Transverse colon (tissue), 4 donors: ENCODE data around the gene JUN. TPM values are rescaled to one million over a fixed set of nuclear protein-coding genes. Genes with fewer than 3 reads are reported as not detected.

ENCODE experiments used
- DNase-seq: peaks from one replicate; pipeline ENCODE4 v3.0.0-alpha.2; 2019
- H3K27ac ChIP-seq, 4 donors: fragments of 200-600 bp; sonication (generic); 2 replicates each; pipeline ENCODE4 v1.5.1; 2016 to 2018; ENCODE audit warnings: inconsistent platforms in 4 of 4
- H3K27me3 ChIP-seq: fragments of 200-600 bp; sonication (generic); 2 replicates; pipeline ENCODE4 v1.5.1; 2017; ENCODE audit warnings: inconsistent platforms
- H3K36me3 ChIP-seq, 4 donors: fragments of 200-600 bp; sonication (generic); 2 replicates each; pipeline ENCODE4 v1.5.1; 2017 to 2019; ENCODE audit warnings: inconsistent platforms in 4 of 4
- H3K4me1 ChIP-seq, 4 donors: fragments of 200-600 bp; sonication (generic); 2 replicates each; pipeline ENCODE4 v1.5.1; 2017 to 2020; ENCODE audit warnings: inconsistent platforms in 4 of 4
- H3K4me3 ChIP-seq, 4 donors: fragments of 200-600 bp; sonication (generic); 1 replicate in 1 of 4; 2 replicates in 3 of 4; pipeline versions ENCODE4 v1.5.1 to v1.6.1; 2017 to 2019; ENCODE audit warnings: inconsistent platforms in 4 of 4
- H3K9me3 ChIP-seq, 2 donors: fragments of 200-600 bp; sonication (generic); 2 replicates each; pipeline ENCODE4 v1.5.1; 2017 to 2019; ENCODE audit warnings: inconsistent platforms in 2 of 2
- CTCF ChIP-seq, 5 experiments: fragments of 200-600 bp in 3 of 5; fragments of 450-650 bp in 2 of 5; sonication (generic) in 3 of 5; IDR thresholded peaks; 1 replicate in 2 of 5; 2 replicates in 3 of 5; pipeline ENCODE4 v1.5.1; 2016 to 2017; ENCODE audit warnings: antibody characterized with exemption in 5 of 5, inconsistent platforms in 3 of 5, mild to moderate bottlenecking in 2 of 5, moderate library complexity in 1 of 5
- EP300 ChIP-seq: sonication (generic); formaldehyde crosslinking; IDR thresholded peaks from one replicate; pipeline ENCODE4 v1.6.1; 2017; ENCODE audit warnings: antibody characterized with exemption, low read depth
- POLR2A ChIP-seq: fragments of 450-650 bp; IDR thresholded peaks from one replicate; pipeline ENCODE4 v1.6.1; 2016; ENCODE audit warnings: antibody characterized with exemption, mild to moderate bottlenecking, moderate library complexity
- POLR2AphosphoS5 ChIP-seq, 3 donors: sonication (generic); formaldehyde crosslinking; IDR thresholded peaks; one replicate each; pipeline ENCODE4 v1.6.1; 2016; ENCODE audit warnings: antibody characterized with exemption in 3 of 3
- WGBS, 2 donors: methylation state at CpG; one replicate each; pipeline ENCODE4 v1.1.5; 2018; ENCODE audit warnings: low coverage in 1 of 2; 5-methylcytosine and 5-hydroxymethylcytosine counted together
- in situ Hi-C, 4 donors: fragments of 200-750 bp; cut with MboI; loops; one replicate each; pipeline versions ENCODE4 v1.15.0 to v1.15.1; 2017; ENCODE audit warnings: low sequenced_read_pairs in 3 of 4, low pct_ligation_motif_present in 1 of 4, low pct_unique_long_range_greater_than_20kb in 1 of 4
- intact Hi-C: fragments of 100-400 bp; cut with DNase I; formaldehyde crosslinking; loops from one replicate; pipeline ENCODE4 v1.15.1; 2023; ENCODE audit warnings: low total_unique reads
- total RNA-seq, 4 donors: library from RNA; depleted of rRNA; stranded (reverse); fragments of >200 nt; gene quantifications; one replicate each; pipeline ENCODE4 v1.1.0, GENCODE V29; 2016

Gene JUN
- total RNA-seq, 4 donors from 2014 or later, result 315 to 440 (median 376) TPM

DNA sequence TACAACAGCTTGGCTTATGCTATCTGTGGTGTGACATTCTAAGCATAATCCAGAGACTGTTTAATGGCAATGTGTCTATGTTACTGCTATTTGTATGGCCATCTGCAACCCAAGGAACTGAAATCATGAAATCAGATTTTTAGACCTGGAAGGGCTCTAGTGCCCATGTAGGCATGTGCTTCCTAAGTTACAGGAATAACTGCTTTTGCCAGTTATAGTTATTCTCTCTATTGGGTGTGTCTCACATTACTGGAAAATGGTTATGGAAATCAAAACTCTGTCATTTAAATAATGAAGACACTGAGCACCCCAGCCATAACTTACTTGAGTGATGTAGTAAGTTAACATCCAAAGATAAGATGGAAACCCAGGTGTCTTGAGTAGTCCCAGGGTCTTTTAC is 12.6 kb upstream of the JUN start:
- Histone ChIP-seq H3K36me3 (no peaks in the 10 kb centered on the region), H3K27me3 (no peaks in the 10 kb centered on the region), H3K27ac (no peak overlapping the region), H3K4me3 (no peak overlapping the region), H3K9me3 (no peaks in the 10 kb centered on the region), H3K4me1 (no peaks in the 10 kb centered on the region)
- no peak for DNase-seq
- intact Hi-C loops, result no loop called here
- no peak for TF ChIP-seq POLR2AphosphoS5 (IDR thresholded peaks at IDR 0.05)
- TF ChIP-seq CTCF (IDR thresholded peaks at IDR 0.05), result no peak
- no peak for TF ChIP-seq EP300
- no peak for TF ChIP-seq POLR2A
- in situ Hi-C loops, result loop anchor here in 3 of 4 donors (25.0 kb wide), 3 partner anchors 266 to 516 kb away; partner anchors contain the start of gene FGGY (in 1 of the 3)

GRCh38 chr1:58794585-58794984 is 10.7 kb upstream of the JUN start:
- no peak for TF ChIP-seq EP300
- no peak for TF ChIP-seq CTCF (IDR thresholded peaks at IDR 0.05)
- TF ChIP-seq POLR2AphosphoS5 (IDR thresholded peaks at IDR 0.05), result no peak
- TF ChIP-seq POLR2A, result no peak
- H3K36me3 ChIP-seq, result no peaks in the 10 kb centered on the region
- intact Hi-C loops, result no loop called here
- H3K27ac ChIP-seq, result no peak overlapping the region
- no peak overlapping the region for H3K4me3 ChIP-seq
- WGBS, 2 donors, result 81 to 83% methylated on average over 1 to 3 of the region's 3 CpGs
- no peak for DNase-seq
- no peaks in the 10 kb centered on the region for H3K9me3 ChIP-seq
- no peaks in the 10 kb centered on the region for H3K4me1 ChIP-seq
- in situ Hi-C loops, result loop anchor here in 3 of 4 donors (25.0 kb wide), 3 partner anchors 268 to 518 kb away; partner anchors contain the start of gene FGGY (in 1 of the 3)
- no peaks in the 10 kb centered on the region for H3K27me3 ChIP-seq

DNA sequence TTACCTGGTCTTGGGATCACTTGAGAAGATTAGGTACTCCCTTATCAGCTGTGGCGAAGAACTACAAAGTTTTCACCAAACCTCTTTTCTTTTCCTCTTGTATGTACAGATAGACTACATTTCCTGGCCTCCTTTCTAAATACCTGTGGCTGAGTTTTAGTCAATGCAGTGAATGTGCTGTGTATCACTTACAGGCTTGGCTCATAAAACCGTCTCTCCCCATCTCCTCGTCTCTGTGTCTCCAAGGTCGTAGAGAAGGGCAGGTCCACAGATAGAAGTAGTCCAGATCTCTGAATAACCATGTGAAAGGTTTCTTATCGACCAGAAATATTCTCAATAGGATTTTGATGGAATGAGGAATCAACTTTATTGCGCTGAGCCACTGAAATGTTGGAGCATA is 9.0 kb upstream of the JUN start:
- intact Hi-C loops, result no loop called here
- in situ Hi-C loops, result loop anchor here in 3 of 4 donors (25.0 kb wide), 3 partner anchors 269 to 519 kb away; partner anchors contain the start of gene FGGY (in 1 of the 3)
- TF ChIP-seq POLR2AphosphoS5 (IDR thresholded peaks at IDR 0.05), result no peak
- TF ChIP-seq CTCF (IDR thresholded peaks at IDR 0.05), result no peak
- no peak for TF ChIP-seq EP300
- TF ChIP-seq POLR2A, result no peak

GRCh38 chr1:58791106-58791505 is 7.3 kb upstream of the JUN start:
- no peak for TF ChIP-seq CTCF (IDR thresholded peaks at IDR 0.05)
- TF ChIP-seq POLR2A, result no peak
- TF ChIP-seq EP300, result no peak
- no peak for TF ChIP-seq POLR2AphosphoS5 (IDR thresholded peaks at IDR 0.05)
- no peak overlapping the region for H3K4me3 ChIP-seq
- H3K36me3 ChIP-seq, result no peaks in the 10 kb centered on the region
- 86 to 91% methylated on average over 1 of the region's 1 CpG for WGBS, 2 donors
- intact Hi-C loops (no loop called here), in situ Hi-C loops (loop anchor here in 3 of 4 donors (25.0 kb wide), 3 partner anchors 271 to 521 kb away; partner anchors contain the start of gene FGGY (in 1 of the 3))
- no peaks in the 10 kb centered on the region for H3K9me3 ChIP-seq
- H3K27ac ChIP-seq, result no peak overlapping the region
- H3K4me1 ChIP-seq, result peaks cover 0 to 1% (median under 1%) of the 10 kb centered on the region in 4 donors
- H3K27me3 ChIP-seq, result no peaks in the 10 kb centered on the region
- DNase-seq, result no peak

More for the DNA sequence above, 9.0 kb upstream of the JUN start:
- Histone ChIP-seq H3K36me3 (no peaks in the 10 kb centered on the region), H3K27ac (no peak overlapping the region), H3K4me3 (no peak overlapping the region), H3K27me3 (no peaks in the 10 kb centered on the region), H3K9me3 (no peaks in the 10 kb centered on the region), H3K4me1 (no peaks in the 10 kb centered on the region)
- 86 to 87% methylated on average over 6 of the region's 6 CpGs for WGBS, 2 donors
- no peak for DNase-seq
